ENCODE data around the gene LARGE1.

DNA sequence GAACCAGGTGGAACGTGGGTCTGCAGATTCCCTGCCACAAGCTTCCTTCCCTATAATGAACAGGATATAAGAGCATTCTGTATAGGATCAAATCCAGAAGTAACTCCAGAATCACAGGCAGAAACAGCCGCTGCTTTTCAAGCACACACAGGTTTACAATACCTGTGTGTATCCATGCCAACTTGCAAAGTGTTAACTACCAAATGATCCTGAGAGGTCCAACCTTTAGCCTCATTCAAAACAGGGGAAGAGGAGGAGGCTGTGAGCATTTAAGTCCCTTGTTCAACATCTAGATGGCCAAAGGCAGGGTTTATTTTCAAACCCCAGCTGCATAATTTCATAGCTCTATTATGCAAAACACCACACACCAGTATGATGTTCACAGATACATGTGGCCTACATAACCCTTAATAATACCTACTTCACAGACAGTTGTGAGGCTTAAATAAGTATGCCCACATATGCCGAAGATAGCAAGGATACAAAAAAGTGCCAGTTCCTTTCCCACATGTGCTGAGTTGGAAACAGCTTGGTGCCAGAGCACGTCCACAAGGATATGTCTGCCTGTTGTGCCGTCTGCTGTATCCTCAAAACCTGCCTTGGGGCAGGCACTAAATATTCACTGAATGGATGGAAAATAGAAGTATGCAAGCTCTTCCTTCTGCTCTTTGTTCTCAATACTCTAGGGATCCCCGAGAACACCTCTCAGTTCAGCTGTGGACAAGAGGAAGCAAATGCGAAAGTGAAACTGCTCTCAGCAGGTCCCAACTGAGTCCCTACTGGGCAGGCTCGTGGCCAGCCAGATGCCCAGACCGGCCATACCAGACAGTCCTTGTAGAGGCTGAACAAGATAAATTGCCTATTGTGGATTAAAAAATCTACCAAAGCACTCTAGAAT lies 66.8 kb downstream of the LARGE1 start:
- TF ChIP-seq, protein P1, sequence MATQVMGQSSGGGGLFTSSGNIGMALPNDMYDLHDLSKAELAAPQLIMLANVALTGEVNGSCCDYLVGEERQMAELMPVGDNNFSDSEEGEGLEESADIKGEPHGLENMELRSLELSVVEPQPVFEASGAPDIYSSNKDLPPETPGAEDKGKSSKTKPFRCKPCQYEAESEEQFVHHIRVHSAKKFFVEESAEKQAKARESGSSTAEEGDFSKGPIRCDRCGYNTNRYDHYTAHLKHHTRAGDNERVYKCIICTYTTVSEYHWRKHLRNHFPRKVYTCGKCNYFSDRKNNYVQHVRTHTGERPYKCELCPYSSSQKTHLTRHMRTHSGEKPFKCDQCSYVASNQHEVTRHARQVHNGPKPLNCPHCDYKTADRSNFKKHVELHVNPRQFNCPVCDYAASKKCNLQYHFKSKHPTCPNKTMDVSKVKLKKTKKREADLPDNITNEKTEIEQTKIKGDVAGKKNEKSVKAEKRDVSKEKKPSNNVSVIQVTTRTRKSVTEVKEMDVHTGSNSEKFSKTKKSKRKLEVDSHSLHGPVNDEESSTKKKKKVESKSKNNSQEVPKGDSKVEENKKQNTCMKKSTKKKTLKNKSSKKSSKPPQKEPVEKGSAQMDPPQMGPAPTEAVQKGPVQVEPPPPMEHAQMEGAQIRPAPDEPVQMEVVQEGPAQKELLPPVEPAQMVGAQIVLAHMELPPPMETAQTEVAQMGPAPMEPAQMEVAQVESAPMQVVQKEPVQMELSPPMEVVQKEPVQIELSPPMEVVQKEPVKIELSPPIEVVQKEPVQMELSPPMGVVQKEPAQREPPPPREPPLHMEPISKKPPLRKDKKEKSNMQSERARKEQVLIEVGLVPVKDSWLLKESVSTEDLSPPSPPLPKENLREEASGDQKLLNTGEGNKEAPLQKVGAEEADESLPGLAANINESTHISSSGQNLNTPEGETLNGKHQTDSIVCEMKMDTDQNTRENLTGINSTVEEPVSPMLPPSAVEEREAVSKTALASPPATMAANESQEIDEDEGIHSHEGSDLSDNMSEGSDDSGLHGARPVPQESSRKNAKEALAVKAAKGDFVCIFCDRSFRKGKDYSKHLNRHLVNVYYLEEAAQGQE (IDR thresholded peaks at IDR 0.05; ENCODE audit: low read depth), result no peak
- TF ChIP-seq YY1 (IDR thresholded peaks at IDR 0.05; ENCODE audit: low read depth) (no peak), CEBPB (IDR thresholded peaks at IDR 0.05) (no peak), CREB1 (IDR thresholded peaks at IDR 0.05; ENCODE audit: low read depth) (no peak), NFIC (IDR thresholded peaks at IDR 0.05) (no peak), EP300 (IDR thresholded peaks at IDR 0.05; ENCODE audit: borderline replicate concordance) (no peak)
- TF ChIP-seq, protein P2, sequence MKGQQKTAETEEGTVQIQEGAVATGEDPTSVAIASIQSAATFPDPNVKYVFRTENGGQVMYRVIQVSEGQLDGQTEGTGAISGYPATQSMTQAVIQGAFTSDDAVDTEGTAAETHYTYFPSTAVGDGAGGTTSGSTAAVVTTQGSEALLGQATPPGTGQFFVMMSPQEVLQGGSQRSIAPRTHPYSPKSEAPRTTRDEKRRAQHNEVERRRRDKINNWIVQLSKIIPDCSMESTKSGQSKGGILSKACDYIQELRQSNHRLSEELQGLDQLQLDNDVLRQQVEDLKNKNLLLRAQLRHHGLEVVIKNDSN (IDR thresholded peaks at IDR 0.05), result no peak
- TF ChIP-seq, protein P3, sequence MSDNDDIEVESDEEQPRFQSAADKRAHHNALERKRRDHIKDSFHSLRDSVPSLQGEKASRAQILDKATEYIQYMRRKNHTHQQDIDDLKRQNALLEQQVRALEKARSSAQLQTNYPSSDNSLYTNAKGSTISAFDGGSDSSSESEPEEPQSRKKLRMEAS (IDR thresholded peaks at IDR 0.05), result no peak
